HG02623 (cell line): ENCODE results near the gene SLBP.
A peak's percentile ranks its signal among the peaks of the same experiment; 100 is the strongest.
"Not testable (repeated sequence)": the region's sequence is repeated elsewhere in the genome, so short reads cannot be mapped to it uniquely, and the experiment has no call there.

Experiments used
- ATAC-seq: cut with Tn5 transposase; IDR thresholded peaks from one replicate; pipeline ENCODE4 v1.9.1; 2021; ENCODE audit warnings: moderate library complexity; ENCODE audit not compliant: unreplicated experiment

The SLBP gene

GRCh38 chr4:1713003-1713851 lies 1.1 kb upstream of the SLBP start:
- ATAC-seq = no peak

GRCh38 chr4:1711571-1712215 lies 426 bp downstream of the SLBP start:
- peak; percentile 6 for ATAC-seq

- ATAC-seq = no peak
Measured at GRCh38 chr4:1711055-1711570, 1.0 kb downstream of the SLBP start.

- ATAC-seq = no peak
Measured at GRCh38 chr4:1708581-1708980, 3.5 kb downstream of the SLBP start.

- ATAC-seq = no peak
Measured at GRCh38 chr4:1706358-1706757, 5.8 kb downstream of the SLBP start.

DNA sequence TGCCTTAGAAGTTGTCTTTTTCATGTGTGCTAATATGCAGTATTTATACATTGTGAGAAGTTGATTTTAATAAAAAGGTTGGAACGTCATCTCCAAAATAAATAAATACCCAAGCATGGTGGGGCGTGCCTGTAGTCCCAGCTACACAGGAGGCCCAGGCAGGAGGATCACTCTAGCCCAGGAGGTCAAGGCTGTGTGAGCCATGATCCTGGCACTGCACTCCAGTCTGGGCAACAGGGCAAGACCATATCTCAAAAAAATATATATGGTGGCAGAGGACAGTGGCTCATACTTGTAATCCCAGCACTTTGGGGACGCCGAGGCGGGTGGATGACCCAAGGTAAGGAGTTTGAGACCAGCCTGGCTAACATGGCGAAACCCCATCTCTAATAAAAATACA lies 6.4 kb downstream of the SLBP start:
- no peak for ATAC-seq

- no peak for ATAC-seq
Measured at GRCh38 chr4:1703867-1704266, 8.3 kb downstream of the SLBP start.

DNA sequence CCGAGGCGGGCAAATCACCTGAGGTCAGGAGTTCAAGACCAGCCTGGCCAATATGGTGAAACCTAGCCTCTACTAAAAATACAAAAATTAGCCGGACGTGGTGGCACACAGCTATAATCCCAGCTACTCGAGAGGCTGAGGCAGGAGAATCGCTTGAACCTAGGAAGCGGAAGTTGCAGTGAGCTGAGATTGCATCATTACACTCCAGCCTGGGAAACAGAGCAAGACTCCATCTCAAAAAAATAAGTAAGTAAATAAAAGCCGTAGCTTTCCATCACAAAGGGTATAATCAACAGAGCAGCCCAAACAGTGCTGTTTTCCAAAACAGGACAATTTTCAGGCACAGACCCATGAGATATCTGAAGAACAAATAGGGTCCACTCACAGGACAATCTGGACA lies 10.4 kb downstream of the SLBP start:
- not testable (repeated sequence) for ATAC-seq

GRCh38 chr4:1695913-1696312 lies 16.2 kb downstream of the SLBP start:
- ATAC-seq = no peak

GRCh38 chr4:1693131-1693896 lies 18.8 kb downstream of the SLBP start:
- ATAC-seq = no peak

DNA sequence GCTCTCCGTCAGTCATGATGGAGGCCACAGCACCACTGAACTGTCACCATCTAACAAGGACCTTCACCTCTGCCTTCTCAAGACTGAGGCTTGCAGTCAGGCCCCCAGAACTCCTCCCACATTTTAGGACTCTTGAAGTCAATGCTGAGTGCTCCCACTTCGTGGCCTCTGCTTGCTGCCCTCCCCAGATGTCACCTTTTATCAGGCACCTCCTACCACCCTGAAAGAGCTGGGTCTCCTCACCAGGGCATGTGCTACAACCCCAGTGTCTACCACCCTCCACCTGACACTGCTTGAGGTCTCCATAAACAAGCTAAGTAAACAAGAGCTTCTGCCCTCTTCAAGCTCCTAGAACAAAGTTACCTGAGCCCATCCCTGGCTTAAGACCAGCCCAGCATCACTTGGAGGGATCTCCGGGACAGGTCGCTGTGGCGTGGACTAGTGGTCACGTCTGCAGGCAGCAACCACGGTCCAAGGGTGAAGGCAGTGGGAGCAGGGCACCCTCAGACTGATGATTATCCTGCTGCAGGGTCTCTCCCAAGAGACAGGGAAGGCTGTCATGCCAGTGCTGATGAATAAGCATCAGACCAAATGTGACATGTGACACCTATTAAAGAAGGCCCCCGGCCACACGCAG lies 20.3 kb downstream of the SLBP start:
- ATAC-seq = no peak

DNA sequence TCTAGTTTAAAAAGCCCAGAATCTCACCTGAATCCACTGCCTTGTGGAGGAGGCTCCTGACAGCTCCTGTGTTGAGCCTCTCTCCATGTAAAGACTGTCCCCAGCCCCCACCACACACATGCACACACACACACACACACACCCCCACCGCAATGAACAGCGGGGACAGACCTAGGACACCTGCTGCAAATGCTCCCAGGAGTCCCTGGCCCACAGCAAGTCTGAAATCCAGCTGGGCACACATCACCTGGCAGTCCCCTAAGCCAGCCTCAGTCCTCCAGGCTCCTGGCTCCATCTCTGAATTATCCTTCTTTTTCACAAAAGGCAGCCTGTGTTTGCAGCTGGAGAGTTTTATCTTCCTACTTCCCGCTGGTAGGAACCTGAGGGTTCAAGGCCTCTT lies 21.4 kb downstream of the SLBP start:
- ATAC-seq = no peak

GRCh38 chr4:1686440-1687036 lies 25.6 kb downstream of the SLBP start:
- ATAC-seq = no peak

- ATAC-seq = no peak
Measured at GRCh38 chr4:1685235-1686150, 26.6 kb downstream of the SLBP start.

DNA sequence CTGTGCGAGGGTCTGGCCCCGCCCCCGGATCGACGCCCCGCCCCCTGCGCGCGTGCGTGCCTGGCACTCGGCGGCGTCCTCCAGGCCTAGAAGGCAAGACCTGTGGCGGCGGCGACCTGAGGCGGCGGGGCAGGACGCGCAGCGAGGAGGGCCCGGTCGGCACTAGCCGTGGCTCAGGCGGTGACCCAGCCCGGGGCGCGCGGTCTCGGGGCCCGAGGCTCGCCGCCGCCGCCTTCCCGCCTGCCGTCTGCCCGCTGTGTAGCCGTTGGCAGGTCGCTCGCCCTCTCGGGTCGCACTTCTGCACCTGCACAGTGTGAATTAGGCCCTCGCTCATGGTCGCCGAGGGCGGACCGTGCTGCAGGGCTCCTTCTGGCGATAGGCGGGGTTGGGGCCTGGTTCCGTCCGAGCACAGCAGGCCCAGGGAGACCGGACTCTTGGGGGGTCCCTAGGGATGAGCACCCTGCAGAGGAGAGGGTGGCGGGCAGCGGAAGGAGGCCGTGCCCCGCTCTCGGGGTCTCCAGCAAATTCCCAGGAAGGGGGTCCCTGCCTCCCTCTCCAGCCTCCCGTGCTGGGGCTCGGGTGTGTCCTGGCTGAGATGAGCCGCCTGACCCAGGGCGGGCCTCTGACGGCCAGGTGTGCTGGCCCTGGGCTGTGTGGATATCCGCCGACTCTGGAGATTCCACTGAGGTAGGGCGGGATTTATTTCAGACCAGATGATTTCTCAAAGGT lies 27.4 kb downstream of the SLBP start:
- no peak for ATAC-seq

GRCh38 chr4:1683736-1684505 lies 28.2 kb downstream of the SLBP start, which contains the start of gene FAM53A:
TSS of gene FAM53A (minus strand) at chr4:1684313. CDS start at chr4:1668741, 15,572 bp downstream.
- ATAC-seq = peak; percentile 84

DNA sequence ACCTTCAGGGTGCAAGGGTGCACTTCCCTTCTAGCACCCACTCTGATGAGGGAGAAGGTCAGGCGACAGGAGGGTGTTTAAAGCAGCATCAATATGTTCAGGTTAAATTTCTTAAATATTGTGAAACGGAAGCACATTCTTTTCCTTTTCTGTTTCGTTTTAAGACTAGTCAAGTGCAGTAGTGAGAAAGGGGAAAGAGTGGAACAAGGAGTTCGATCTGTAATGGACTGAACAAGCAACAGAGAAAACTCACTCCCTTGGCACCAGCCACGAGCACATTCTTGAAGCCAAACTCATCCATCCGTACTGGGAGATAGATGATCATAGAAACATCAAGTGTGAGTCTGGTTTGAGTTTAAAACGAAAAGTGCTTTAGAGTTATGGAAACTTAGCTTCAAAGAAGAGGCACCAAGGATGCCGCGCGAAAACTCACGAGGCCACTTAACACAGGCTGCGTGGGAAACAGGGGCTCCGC lies 28.8 kb downstream of the SLBP start:
- no peak for ATAC-seq

DNA sequence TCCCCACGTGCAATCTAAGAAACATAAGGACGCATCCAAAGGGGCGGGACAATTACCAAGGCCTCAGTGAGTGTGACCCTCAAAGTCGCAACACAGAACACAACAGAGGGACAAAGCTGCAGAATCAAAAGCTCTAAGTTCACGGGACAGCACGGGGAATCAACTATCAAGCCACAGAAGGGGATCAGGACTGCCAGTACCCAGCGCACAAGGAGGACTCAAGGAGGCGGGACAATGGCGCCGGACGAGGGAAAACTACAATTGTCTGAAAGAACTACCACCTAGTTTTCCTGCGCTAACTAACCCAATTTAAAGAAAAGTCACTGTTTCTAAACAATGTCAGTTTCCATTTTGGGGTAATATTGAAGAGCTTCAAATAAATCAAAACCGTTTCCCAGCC lies 29.3 kb downstream of the SLBP start:
- ATAC-seq = no peak
